Thyroid gland (tissue), 4 donors: ENCODE results near the gene REN.

Source experiments
- POLR2A ChIP-seq, 2 donors: fragments of 450-650 bp; IDR thresholded peaks; one replicate each; pipeline ENCODE4 v1.6.1; 2017; ENCODE audit warnings: antibody characterized with exemption in 2 of 2, mild to moderate bottlenecking in 2 of 2, moderate library complexity in 1 of 2
- TF ChIP-seq, protein P1 (sequence below), 6 experiments: fragments of 200-600 bp in 3 of 6; fragments of 450-650 bp in 3 of 6; sonication (generic) in 3 of 6; IDR thresholded peaks; one replicate each; pipeline ENCODE4 v1.5.1; 2016 to 2019; ENCODE audit warnings: antibody characterized with exemption in 6 of 6, mild to moderate bottlenecking in 2 of 6, inconsistent platforms in 1 of 6, moderate library complexity in 1 of 6

DNA sequence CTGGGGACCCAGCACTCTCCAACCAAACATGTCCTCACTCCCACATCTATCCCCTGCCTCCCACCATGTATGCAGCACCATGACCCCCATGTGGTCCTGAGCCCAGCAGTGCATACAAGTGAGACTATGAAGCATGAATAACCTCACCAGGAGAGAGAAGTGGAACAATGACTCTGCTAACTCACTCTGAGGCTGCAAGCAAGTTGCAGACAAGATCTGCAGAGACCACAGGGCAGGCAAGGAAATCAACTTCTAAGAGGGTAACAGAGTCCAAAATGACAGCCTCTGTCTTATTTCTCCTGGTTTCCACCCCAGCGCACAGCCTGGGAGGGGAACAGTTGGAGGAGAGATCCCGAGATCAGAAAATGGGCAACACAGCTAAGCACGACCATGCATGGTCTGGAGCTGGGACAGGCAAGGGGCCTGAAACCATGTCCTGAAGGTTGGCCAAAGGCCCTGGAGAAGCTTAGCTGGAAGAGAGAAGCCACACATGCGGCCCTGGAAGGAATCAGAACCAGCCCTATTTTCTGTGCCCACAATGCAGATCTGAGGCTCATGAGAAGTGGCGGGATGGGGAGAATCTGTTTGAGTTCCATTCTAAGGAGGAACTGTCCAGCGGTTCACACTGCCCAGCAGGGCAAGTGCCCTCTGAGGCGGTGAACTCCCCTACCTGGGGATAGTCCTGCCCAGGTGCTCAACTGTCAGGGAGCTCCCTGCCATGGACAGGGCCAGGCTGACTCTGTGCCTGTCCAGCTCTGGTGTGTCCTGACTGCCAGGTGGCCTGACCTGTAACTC, 12.5 kb upstream of the REN start:
- TF ChIP-seq, protein P1, sequence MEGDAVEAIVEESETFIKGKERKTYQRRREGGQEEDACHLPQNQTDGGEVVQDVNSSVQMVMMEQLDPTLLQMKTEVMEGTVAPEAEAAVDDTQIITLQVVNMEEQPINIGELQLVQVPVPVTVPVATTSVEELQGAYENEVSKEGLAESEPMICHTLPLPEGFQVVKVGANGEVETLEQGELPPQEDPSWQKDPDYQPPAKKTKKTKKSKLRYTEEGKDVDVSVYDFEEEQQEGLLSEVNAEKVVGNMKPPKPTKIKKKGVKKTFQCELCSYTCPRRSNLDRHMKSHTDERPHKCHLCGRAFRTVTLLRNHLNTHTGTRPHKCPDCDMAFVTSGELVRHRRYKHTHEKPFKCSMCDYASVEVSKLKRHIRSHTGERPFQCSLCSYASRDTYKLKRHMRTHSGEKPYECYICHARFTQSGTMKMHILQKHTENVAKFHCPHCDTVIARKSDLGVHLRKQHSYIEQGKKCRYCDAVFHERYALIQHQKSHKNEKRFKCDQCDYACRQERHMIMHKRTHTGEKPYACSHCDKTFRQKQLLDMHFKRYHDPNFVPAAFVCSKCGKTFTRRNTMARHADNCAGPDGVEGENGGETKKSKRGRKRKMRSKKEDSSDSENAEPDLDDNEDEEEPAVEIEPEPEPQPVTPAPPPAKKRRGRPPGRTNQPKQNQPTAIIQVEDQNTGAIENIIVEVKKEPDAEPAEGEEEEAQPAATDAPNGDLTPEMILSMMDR (IDR thresholded peaks at IDR 0.05): no peak
- no peak for TF ChIP-seq POLR2A (IDR thresholded peaks at IDR 0.05)
